OCI-LY3 (cell line): ENCODE data around the gene CCNJL.

Source experiments
- CTCF ChIP-seq: fragments of 200-600, 300-600 bp; sonication (generic); IDR thresholded peaks from 2 replicates; pipeline ENCODE4 v1.5.1; 2014; ENCODE audit warnings: antibody characterized with exemption, low read length, low read depth
- EZH2phosphoT487 ChIP-seq: fragments of 200-600 bp; shearing (Covaris generic); IDR thresholded peaks from 2 replicates; pipeline ENCODE4 v1.6.1; 2018; ENCODE audit warnings: antibody characterized with exemption, mixed run types, low read depth

- no peak for TF ChIP-seq CTCF
- no peak for TF ChIP-seq EZH2phosphoT487
These were observed 45.5 kb downstream of the CCNJL start for GRCh38 chr5:160266752-160267345.
